ENCODE measurements around the gene IGLL1.

Gene IGLL1

GRCh38 chr22:23526596-23527316, 53.3 kb downstream of the IGLL1 start:
- no peak for DNase-seq

- no peak for DNase-seq
Observed at GRCh38 chr22:23525510-23525909, 54.6 kb downstream of the IGLL1 start.

GRCh38 chr22:23524226-23524625, 55.9 kb downstream of the IGLL1 start:
- no peak for DNase-seq

- no peak for DNase-seq
Observed at GRCh38 chr22:23523713-23524112, 56.4 kb downstream of the IGLL1 start.

Data from activated CD8-positive, alpha-beta memory T cell treated with anti-CD3 and anti-CD28 coated beads, Interleukin-2, amount 50 U/mL, for 48 hours (primary cell).